ENCODE results near the gene SLC4A3.

The SLC4A3 gene

DNA sequence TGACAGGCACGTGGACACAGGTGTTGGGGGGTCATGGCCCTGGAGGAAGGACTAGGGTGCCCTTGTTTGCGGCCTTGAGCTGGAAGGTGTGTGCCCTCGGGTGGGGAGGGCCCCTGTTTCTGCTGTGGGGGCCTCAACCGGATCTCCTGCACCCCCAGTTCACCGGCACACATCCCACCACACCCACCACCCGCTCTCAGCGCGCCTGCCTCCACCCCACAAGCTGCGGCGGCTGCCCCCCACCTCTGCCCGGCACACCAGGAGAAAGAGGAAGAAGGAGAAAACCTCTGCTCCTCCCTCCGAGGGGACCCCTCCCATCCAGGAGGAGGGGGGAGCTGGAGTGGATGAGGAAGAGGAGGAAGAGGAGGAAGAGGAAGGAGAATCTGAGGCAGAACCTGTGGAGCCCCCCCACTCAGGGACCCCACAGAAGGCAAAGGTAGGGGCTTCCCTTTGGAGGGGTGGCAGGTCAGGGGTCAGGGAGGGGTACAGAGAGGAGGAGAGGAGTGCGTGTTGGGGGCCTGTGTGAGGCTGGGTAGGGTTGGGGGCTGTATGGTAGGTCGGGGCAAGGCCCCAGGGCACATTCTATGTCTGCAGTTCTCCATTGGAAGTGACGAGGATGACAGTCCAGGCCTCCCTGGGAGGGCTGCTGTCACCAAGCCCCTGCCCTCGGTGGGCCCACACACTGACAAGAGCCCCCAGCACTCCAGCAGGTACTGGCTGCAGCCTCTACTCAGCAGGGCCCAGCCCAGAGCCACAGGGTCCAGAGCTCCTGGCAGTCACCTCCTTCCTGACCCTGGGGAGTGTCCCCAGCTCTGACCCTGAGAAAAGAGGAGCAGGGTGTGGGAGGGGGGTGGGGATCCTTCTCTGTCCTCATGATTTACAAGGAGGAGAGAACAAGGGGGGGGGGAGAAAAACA is 1.8 kb downstream of the SLC4A3 start:
- H3K27me3 ChIP-seq (replicated peaks): no peaks in the 10 kb centered on the region
- in situ Hi-C loops (cut with HindIII; ENCODE audit: low pct_ligation_motif_present, low sequenced_read_pairs): no loop called here
- H3K27ac ChIP-seq: no peak overlapping the region
- no peak for DNase-seq
- H3K36me3 ChIP-seq (replicated peaks): no peaks in the 10 kb centered on the region
- H3K4me3 ChIP-seq (ENCODE audit: low read depth, low read length): no peak overlapping the region
- TF ChIP-seq, protein P1, sequence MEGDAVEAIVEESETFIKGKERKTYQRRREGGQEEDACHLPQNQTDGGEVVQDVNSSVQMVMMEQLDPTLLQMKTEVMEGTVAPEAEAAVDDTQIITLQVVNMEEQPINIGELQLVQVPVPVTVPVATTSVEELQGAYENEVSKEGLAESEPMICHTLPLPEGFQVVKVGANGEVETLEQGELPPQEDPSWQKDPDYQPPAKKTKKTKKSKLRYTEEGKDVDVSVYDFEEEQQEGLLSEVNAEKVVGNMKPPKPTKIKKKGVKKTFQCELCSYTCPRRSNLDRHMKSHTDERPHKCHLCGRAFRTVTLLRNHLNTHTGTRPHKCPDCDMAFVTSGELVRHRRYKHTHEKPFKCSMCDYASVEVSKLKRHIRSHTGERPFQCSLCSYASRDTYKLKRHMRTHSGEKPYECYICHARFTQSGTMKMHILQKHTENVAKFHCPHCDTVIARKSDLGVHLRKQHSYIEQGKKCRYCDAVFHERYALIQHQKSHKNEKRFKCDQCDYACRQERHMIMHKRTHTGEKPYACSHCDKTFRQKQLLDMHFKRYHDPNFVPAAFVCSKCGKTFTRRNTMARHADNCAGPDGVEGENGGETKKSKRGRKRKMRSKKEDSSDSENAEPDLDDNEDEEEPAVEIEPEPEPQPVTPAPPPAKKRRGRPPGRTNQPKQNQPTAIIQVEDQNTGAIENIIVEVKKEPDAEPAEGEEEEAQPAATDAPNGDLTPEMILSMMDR (IDR thresholded peaks at IDR 0.05; ENCODE audit: low read depth, low read length, missing control alignments): no peak

DNA sequence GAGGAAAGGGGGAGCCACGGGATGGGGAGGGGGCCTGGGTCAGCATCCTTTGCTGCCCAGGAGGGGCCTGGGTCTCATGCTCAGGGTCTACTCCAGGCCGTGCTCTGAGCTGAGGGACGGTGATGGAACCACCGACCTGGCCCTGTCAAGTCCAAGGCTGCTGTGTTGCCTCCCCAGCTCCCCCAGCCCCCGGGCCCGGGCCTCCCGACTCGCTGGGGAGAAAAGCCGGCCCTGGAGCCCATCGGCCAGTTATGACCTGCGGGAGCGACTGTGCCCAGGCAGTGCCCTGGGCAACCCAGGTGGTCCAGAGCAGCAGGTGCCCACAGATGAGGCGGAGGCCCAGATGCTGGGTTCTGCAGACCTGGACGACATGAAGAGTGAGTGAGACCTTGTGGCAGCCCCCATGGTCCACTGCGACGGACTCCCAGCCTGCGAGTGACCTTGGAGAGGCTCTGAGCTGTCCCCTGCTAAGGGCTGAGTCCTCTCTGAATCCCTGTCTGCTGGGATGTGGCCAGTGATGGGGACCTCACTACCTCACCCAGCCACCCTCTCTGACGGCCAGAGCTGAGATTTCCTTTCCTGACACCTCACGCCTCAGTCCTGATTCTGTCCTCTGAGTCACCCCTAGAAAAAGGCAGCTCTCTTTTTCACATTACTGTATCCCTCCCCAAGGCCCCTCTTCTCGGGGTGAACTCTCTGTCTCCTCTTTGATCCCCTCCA is 2.7 kb downstream of the SLC4A3 start:
- Histone ChIP-seq H3K27me3 (replicated peaks) (no peaks in the 10 kb centered on the region), H3K4me3 (ENCODE audit: low read depth, low read length) (no peak overlapping the region), H3K27ac (no peak overlapping the region), H3K36me3 (replicated peaks) (no peaks in the 10 kb centered on the region)
- in situ Hi-C loops (cut with HindIII; ENCODE audit: low pct_ligation_motif_present, low sequenced_read_pairs): no loop called here
- TF ChIP-seq, protein P1 (IDR thresholded peaks at IDR 0.05; ENCODE audit: low read depth, low read length, missing control alignments): no peak
- DNase-seq: peak; percentile 6

DNA sequence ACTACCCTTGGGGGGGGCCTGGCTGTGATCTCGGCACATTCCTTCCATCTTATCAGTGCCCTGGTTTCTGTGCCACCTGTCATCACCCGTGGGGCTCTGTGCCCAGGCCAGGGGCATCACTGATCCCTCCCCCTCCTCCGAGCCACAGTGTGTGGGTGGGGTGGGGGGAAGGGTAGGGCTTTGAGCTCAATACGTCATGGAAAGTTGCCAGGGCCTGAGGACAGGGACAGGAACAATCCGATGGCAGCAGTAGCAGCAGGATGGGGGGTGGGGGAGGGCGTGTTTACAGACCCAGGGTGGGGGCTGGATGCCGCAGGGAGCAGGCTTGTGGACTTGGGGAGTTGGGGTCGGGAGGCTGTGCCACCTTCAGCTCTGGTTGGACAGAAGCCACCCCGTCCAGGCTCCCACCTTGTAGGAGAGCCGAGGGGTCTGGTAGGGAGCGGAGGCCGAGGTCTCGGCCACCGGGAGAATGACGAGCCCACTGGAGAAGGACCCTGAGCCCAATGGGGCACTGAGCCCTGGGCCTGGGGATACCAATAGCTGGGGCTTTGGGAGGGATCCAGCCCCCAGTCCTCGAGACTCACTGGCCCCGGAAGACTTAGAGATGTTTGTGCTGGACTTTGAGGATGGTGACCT is 3.5 kb downstream of the SLC4A3 start:
- in situ Hi-C loops (cut with HindIII; ENCODE audit: low pct_ligation_motif_present, low sequenced_read_pairs): no loop called here
- Histone ChIP-seq H3K4me3 (ENCODE audit: low read depth, low read length) (no peak overlapping the region), H3K27me3 (replicated peaks) (no peaks in the 10 kb centered on the region), H3K36me3 (replicated peaks) (no peaks in the 10 kb centered on the region), H3K27ac (no peak overlapping the region)
- DNase-seq: no peak
- TF ChIP-seq, protein P1 (IDR thresholded peaks at IDR 0.05; ENCODE audit: low read depth, low read length, missing control alignments): no peak

DNA sequence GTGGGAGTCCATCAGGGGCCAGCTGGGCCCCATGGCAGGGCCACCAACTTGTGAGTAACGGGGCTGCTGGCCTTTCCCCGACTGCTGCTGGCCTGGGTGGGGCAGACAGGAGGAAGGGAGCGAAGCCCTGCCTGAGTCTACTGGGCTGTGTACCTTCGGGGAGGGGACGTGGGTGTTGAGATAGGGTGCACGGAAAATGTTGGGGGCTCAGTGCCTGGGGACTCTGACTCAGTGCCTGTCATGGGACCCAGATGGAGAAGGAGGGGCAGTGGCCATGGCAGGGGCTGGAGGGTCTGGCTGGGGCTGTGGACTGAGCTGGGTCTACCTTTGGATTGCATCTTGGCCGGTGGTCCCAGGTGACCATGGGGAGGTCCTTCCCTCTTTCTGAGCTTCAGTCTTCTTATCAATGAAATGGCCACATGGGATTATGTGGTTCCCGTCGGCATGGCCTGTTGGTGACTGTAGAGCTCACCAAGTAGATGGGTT is 4.0 kb downstream of the SLC4A3 start:
- in situ Hi-C loops (cut with HindIII; ENCODE audit: low pct_ligation_motif_present, low sequenced_read_pairs): no loop called here
- H3K36me3 ChIP-seq (replicated peaks): no peaks in the 10 kb centered on the region
- DNase-seq: no peak

More for the DNA sequence above, 4.0 kb downstream of the SLC4A3 start:
- Histone ChIP-seq H3K4me3 (ENCODE audit: low read depth, low read length) (no peak overlapping the region), H3K27me3 (replicated peaks) (no peaks in the 10 kb centered on the region), H3K27ac (no peak overlapping the region)
- TF ChIP-seq, protein P1 (IDR thresholded peaks at IDR 0.05; ENCODE audit: low read depth, low read length, missing control alignments): no peak

Measured in brain microvascular endothelial cell (primary cell).